Liver (tissue), 9 donors: ENCODE data around the gene FTCD. TPM values are rescaled to one million over a fixed set of nuclear protein-coding genes. Genes with fewer than 3 reads are reported as not detected.

Experiments used
- DNase-seq: peaks from one replicate; pipeline ENCODE4 v3.0.0-alpha.2; 2017; ENCODE audit warnings: low spot score
- H3K27ac ChIP-seq, 2 donors: one replicate each; pipeline ENCODE4 v1.7.0; 2013; ENCODE audit warnings: inconsistent platforms in 2 of 2, low read length in 2 of 2, control low read depth in 1 of 2, low read depth in 1 of 2, mild to moderate bottlenecking in 1 of 2
- H3K27me3 ChIP-seq, 4 donors: one replicate each; pipeline versions ENCODE4 v1.6.1 to v1.7.0; 2013; ENCODE audit warnings: low read length in 3 of 4, inconsistent platforms in 1 of 4, mild to moderate bottlenecking in 1 of 4, moderate library complexity in 1 of 4; ENCODE audit not compliant: control insufficient read depth in 4 of 4, insufficient read depth in 4 of 4
- H3K36me3 ChIP-seq, 4 donors: one replicate each; pipeline versions ENCODE4 v1.6.1 to v1.7.0; 2013; ENCODE audit warnings: low read length in 3 of 4, mild to moderate bottlenecking in 3 of 4, low read depth in 1 of 4, moderate library complexity in 1 of 4; ENCODE audit not compliant: control insufficient read depth in 4 of 4, insufficient read depth in 3 of 4
- H3K4me1 ChIP-seq, 4 donors: one replicate each; pipeline versions ENCODE4 v1.6.1 to v1.7.0; 2013; ENCODE audit warnings: low read length in 3 of 4, mild to moderate bottlenecking in 3 of 4, moderate library complexity in 1 of 4; ENCODE audit not compliant: control insufficient read depth in 4 of 4, insufficient read depth in 4 of 4
- H3K4me3 ChIP-seq, 3 donors: one replicate each; pipeline versions ENCODE4 v1.6.1 to v1.7.0; 2013; ENCODE audit warnings: low read length in 3 of 3, control low read depth in 1 of 3, low read depth in 1 of 3, mild to moderate bottlenecking in 1 of 3
- H3K9ac ChIP-seq, 2 donors: one replicate each; pipeline ENCODE4 v1.7.0; 2013; ENCODE audit warnings: low read length in 2 of 2, mild to moderate bottlenecking in 2 of 2, moderate library complexity in 2 of 2, control low read depth in 1 of 2, low read depth in 1 of 2
- H3K9me3 ChIP-seq, 4 donors: one replicate each; pipeline versions ENCODE4 v1.6.1 to v1.7.0; 2013; ENCODE audit warnings: low read length in 3 of 4; ENCODE audit not compliant: control insufficient read depth in 4 of 4
- FOXA1 ChIP-seq: IDR thresholded peaks from 2 replicates; pipeline ENCODE4 v1.6.1; 2016; ENCODE audit warnings: antibody characterized with exemption
- FOXA2 ChIP-seq: IDR thresholded peaks from 2 replicates; pipeline ENCODE4 v1.6.1; 2016; ENCODE audit warnings: antibody characterized with exemption
- HNF4A ChIP-seq, 2 donors: conservative IDR thresholded peaks; 2 replicates each; pipeline ENCODE4 v1.6.1; 2016; ENCODE audit warnings: antibody characterized with exemption in 2 of 2, mild to moderate bottlenecking in 2 of 2
- HNF4G ChIP-seq: IDR thresholded peaks from 2 replicates; pipeline ENCODE4 v1.6.1; 2016; ENCODE audit warnings: antibody characterized with exemption
- NR2F2 ChIP-seq: IDR thresholded peaks from 2 replicates; pipeline ENCODE4 v1.6.1; 2016; ENCODE audit warnings: antibody characterized with exemption
- TAF1 ChIP-seq: conservative IDR thresholded peaks from 2 replicates; pipeline ENCODE4 v1.6.1; 2016; ENCODE audit warnings: antibody characterized with exemption, mild to moderate bottlenecking
- YY1 ChIP-seq: IDR thresholded peaks from 2 replicates; pipeline ENCODE4 v1.6.1; 2016; ENCODE audit warnings: antibody characterized with exemption, mild to moderate bottlenecking
- WGBS: extraction: QIAGEN DNeasy Blood & Tissue Kit; methylation state at CpG from one replicate; pipeline ENCODE4 v1.1.7; 2013; 5-methylcytosine and 5-hydroxymethylcytosine counted together
- polyA plus RNA-seq, 2 donors: library from polyadenylated mRNA; stranded (reverse) in 1 of 2; unstranded in 1 of 2; fragments of 200-250 nt in 1 of 2; fragments of >200 nt in 1 of 2; fragmentation: Nextera tagmentation in 1 of 2; extraction: Ambion mirVana in 1 of 2; gene quantifications; one replicate each; pipeline versions ENCODE4 v1.2.1 to v1.2.3, GENCODE V29; 2013 to 2015
- total RNA-seq, 2 donors: library from RNA; depleted of rRNA; stranded (reverse); fragments of >200 nt; gene quantifications; one replicate each; pipeline ENCODE4 v1.2.3, GENCODE V29; 2014
- TF ChIP-seq, protein P1 (sequence below): IDR thresholded peaks from 2 replicates; pipeline ENCODE4 v1.6.1; 2016; ENCODE audit warnings: antibody characterized with exemption, mild to moderate bottlenecking
- TF ChIP-seq, protein P2 (sequence below): IDR thresholded peaks from 2 replicates; pipeline ENCODE4 v1.6.1; 2016; ENCODE audit warnings: antibody characterized with exemption
- TF ChIP-seq, protein P3 (sequence below): IDR thresholded peaks from 2 replicates; pipeline ENCODE4 v1.6.1; 2016; ENCODE audit warnings: antibody characterized with exemption
- TF ChIP-seq, protein P4 (sequence below): IDR thresholded peaks from 2 replicates; pipeline ENCODE4 v1.6.1; 2016; ENCODE audit warnings: antibody characterized with exemption
- donor health status: healthy.
- donor health status: healthy.
- donor health status: healthy.
- donor health status: healthy.
- donor health status: healthy.

FTCD gene
- total and polyA plus RNA-seq, 4 donors, result 130 to 182 (median 173) TPM

DNA sequence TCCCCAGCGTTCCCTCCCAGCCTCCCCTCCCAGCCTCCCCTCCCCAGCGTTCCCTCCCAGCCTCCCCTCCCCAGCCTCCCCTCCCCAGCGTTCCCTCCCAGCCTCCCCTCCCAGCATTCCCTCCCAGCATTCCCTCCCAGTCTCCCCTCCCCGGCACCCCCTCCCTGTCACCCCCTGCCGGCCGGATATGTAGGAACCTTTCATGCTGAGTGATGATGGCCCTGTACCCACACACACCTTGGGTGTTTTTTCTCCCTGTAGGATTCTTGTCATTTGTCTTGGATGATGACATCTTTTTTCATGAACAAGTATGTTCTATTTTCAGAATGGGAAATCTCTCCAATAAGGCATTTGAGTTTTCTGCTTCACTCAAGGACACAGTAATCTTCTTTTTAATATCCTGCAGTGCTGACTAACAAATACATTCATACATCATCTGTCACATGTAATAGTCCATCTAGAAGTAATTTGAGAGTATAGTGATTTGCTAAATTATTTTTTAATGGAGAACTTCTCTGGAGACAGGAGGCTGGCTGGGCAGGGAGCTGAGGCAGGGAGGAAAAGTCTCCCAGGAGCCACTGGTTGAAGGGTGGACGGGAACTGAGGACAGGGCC lies 19.5 kb downstream of the FTCD start:
- Histone ChIP-seq H3K4me1 (no peaks in the 10 kb centered on the region), H3K9me3 (no peaks in the 10 kb centered on the region), H3K27me3 (no peaks in the 10 kb centered on the region), H3K36me3 (peaks cover 2 to 18% (median 5%) of the 10 kb centered on the region in 4 donors), H3K9ac (no peak overlapping the region), H3K4me3 (no peak overlapping the region), H3K27ac (no peak overlapping the region)
- WGBS, result 73% methylated on average over 5 of the region's 7 CpGs
- no peak for DNase-seq
- TF ChIP-seq, protein P1, sequence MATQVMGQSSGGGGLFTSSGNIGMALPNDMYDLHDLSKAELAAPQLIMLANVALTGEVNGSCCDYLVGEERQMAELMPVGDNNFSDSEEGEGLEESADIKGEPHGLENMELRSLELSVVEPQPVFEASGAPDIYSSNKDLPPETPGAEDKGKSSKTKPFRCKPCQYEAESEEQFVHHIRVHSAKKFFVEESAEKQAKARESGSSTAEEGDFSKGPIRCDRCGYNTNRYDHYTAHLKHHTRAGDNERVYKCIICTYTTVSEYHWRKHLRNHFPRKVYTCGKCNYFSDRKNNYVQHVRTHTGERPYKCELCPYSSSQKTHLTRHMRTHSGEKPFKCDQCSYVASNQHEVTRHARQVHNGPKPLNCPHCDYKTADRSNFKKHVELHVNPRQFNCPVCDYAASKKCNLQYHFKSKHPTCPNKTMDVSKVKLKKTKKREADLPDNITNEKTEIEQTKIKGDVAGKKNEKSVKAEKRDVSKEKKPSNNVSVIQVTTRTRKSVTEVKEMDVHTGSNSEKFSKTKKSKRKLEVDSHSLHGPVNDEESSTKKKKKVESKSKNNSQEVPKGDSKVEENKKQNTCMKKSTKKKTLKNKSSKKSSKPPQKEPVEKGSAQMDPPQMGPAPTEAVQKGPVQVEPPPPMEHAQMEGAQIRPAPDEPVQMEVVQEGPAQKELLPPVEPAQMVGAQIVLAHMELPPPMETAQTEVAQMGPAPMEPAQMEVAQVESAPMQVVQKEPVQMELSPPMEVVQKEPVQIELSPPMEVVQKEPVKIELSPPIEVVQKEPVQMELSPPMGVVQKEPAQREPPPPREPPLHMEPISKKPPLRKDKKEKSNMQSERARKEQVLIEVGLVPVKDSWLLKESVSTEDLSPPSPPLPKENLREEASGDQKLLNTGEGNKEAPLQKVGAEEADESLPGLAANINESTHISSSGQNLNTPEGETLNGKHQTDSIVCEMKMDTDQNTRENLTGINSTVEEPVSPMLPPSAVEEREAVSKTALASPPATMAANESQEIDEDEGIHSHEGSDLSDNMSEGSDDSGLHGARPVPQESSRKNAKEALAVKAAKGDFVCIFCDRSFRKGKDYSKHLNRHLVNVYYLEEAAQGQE, result no peak
- TF ChIP-seq TAF1 (no peak), FOXA2 (no peak)

DNA sequence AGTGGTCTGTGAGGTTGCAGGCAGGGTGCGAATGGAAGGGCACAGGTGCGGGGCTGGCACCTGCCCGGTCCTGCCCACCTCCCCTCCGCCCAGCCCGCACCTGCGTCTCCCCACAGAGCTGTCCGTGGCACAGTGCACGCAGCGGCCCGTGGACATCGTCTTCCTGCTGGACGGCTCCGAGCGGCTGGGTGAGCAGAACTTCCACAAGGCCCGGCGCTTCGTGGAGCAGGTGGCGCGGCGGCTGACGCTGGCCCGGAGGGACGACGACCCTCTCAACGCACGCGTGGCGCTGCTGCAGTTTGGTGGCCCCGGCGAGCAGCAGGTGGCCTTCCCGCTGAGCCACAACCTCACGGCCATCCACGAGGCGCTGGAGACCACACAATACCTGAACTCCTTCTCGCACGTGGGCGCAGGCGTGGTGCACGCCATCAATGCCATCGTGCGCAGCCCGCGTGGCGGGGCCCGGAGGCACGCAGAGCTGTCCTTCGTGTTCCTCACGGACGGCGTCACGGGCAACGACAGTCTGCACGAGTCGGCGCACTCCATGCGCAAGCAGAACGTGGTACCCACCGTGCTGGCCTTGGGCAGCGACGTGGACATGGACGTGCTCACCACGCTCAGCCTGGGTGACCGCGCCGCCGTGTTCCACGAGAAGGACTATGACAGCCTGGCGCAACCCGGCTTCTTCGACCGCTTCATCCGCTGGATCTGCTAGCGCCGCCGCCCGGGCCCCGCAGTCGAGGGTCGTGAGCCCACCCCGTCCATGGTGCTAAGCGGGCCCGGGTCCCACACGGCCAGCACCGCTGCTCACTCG lies 23.3 kb downstream of the FTCD start:
- H3K36me3 ChIP-seq, result peaks cover 0 to 5% (median 2%) of the 10 kb centered on the region in 4 donors
- no peak overlapping the region for H3K27ac ChIP-seq
- 97% methylated on average over 85 of the region's 85 CpGs for WGBS
- DNase-seq, result no peak
- TF ChIP-seq YY1, result no peak
- TF ChIP-seq, protein P2, sequence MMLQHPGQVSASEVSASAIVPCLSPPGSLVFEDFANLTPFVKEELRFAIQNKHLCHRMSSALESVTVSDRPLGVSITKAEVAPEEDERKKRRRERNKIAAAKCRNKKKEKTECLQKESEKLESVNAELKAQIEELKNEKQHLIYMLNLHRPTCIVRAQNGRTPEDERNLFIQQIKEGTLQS, result no peak
- TF ChIP-seq, protein P3, sequence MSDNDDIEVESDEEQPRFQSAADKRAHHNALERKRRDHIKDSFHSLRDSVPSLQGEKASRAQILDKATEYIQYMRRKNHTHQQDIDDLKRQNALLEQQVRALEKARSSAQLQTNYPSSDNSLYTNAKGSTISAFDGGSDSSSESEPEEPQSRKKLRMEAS, result no peak
- no peak for TF ChIP-seq FOXA1
- TF ChIP-seq HNF4G, result no peak
- no peak for TF ChIP-seq HNF4A (conservative IDR thresholded peaks at IDR 0.05)
- no peak for TF ChIP-seq FOXA2
- H3K4me3 ChIP-seq, result no peak overlapping the region
- no peak overlapping the region for H3K9ac ChIP-seq
- no peaks in the 10 kb centered on the region for H3K27me3 ChIP-seq
- H3K9me3 ChIP-seq, result no peaks in the 10 kb centered on the region
- no peaks in the 10 kb centered on the region for H3K4me1 ChIP-seq

DNA sequence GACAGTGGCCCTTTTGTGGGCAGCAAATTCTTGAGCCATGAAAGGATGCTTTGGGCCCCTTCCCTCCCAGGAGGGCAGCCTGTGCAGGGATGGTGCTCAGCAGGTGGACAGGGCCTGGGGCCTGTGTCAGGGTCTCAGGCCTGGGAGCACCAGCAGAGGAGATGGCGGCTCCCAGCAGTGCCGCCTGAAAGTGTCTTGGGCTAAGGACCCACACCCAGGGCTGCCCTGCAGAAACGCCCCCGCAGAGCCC lies 23.9 kb downstream of the FTCD start:
- TF ChIP-seq, protein P1, result no peak
- TF ChIP-seq, protein P4, sequence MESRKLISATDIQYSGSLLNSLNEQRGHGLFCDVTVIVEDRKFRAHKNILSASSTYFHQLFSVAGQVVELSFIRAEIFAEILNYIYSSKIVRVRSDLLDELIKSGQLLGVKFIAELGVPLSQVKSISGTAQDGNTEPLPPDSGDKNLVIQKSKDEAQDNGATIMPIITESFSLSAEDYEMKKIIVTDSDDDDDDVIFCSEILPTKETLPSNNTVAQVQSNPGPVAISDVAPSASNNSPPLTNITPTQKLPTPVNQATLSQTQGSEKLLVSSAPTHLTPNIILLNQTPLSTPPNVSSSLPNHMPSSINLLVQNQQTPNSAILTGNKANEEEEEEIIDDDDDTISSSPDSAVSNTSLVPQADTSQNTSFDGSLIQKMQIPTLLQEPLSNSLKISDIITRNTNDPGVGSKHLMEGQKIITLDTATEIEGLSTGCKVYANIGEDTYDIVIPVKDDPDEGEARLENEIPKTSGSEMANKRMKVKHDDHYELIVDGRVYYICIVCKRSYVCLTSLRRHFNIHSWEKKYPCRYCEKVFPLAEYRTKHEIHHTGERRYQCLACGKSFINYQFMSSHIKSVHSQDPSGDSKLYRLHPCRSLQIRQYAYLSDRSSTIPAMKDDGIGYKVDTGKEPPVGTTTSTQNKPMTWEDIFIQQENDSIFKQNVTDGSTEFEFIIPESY, result no peak
- TF ChIP-seq HNF4G, result no peak
- no peak for TF ChIP-seq TAF1
- TF ChIP-seq NR2F2, result no peak
- Histone ChIP-seq H3K27me3 (no peaks in the 10 kb centered on the region), H3K36me3 (peaks cover 0 to 5% (median 2%) of the 10 kb centered on the region in 4 donors), H3K4me1 (no peaks in the 10 kb centered on the region), H3K9ac (no peak overlapping the region), H3K4me3 (no peak overlapping the region), H3K9me3 (no peaks in the 10 kb centered on the region), H3K27ac (no peak overlapping the region)
- DNase-seq, result no peak
- WGBS, result 93% methylated on average over 4 of the region's 4 CpGs
